ENCODE results near the gene RAD23A.
"Not testable (repeated sequence)": the region's sequence is repeated elsewhere in the genome, so short reads cannot be mapped to it uniquely, and the experiment has no call there.

Gene RAD23A

GRCh38 chr19:12955575-12955974, 9.9 kb downstream of the RAD23A start:
- not testable (repeated sequence) for DNase-seq (ENCODE audit: low spot score)

DNA sequence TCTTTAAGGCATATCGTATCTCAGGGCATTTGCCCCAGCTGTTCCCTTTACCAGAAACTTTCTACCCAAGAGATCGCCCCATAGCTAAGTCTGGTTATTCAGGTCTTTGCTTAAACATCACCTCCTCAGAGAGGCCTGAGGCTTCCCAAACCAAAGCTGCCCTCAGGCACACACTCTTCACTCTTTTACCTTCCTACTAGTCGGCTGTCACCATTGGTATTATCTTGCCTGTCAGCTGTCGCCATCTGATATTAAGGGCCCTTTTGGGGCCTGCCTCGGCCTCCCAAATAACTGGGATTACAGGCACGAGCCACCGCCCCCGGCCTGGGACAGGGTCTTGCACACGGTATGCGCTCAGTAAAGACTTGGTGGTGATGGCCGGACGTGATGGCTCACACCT, 10.3 kb downstream of the RAD23A start:
- no peak for DNase-seq (ENCODE audit: low spot score)

GRCh38 chr19:12956446-12957388, 11.1 kb downstream of the RAD23A start, which contains the start of gene GADD45GIP1:
GADD45GIP1 (minus strand) TSS chr19:12957223; CDS start chr19:12957212, 11 bp downstream.
- peak; percentile 90 for DNase-seq (ENCODE audit: low spot score)

- DNase-seq (ENCODE audit: low spot score) = not testable (repeated sequence)
These were observed 11.8 kb downstream of the RAD23A start for GRCh38 chr19:12957389-12957952.

GRCh38 chr19:12959481-12959880, 13.8 kb downstream of the RAD23A start:
- no peak for DNase-seq (ENCODE audit: low spot score)

GRCh38 chr19:12965017-12965811, 19.6 kb downstream of the RAD23A start:
- DNase-seq (ENCODE audit: low spot score) = peak; percentile 90

- no peak for DNase-seq (ENCODE audit: low spot score)
These were observed 20.1 kb downstream of the RAD23A start for GRCh38 chr19:12965812-12966135.

DNA sequence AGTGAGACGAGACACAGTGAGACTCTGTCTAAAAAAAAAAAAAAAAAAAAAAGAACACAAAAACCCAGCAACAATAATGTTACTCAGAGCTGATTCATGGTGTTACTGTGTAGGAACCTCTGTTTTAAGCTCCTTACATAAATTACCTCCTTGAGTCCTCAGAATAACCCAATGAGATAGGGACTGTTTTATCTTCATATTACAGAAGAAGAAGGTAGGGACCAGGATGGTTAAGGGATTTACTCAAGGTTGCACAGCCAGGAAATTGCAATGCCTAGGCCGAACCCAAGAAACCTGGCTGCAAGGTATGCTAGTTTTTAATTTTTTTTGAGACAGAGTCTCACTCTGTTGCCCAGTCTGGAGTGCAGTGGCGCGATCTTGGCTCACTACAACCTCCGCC, 22.2 kb downstream of the RAD23A start:
- no peak for DNase-seq (ENCODE audit: low spot score)

DNA sequence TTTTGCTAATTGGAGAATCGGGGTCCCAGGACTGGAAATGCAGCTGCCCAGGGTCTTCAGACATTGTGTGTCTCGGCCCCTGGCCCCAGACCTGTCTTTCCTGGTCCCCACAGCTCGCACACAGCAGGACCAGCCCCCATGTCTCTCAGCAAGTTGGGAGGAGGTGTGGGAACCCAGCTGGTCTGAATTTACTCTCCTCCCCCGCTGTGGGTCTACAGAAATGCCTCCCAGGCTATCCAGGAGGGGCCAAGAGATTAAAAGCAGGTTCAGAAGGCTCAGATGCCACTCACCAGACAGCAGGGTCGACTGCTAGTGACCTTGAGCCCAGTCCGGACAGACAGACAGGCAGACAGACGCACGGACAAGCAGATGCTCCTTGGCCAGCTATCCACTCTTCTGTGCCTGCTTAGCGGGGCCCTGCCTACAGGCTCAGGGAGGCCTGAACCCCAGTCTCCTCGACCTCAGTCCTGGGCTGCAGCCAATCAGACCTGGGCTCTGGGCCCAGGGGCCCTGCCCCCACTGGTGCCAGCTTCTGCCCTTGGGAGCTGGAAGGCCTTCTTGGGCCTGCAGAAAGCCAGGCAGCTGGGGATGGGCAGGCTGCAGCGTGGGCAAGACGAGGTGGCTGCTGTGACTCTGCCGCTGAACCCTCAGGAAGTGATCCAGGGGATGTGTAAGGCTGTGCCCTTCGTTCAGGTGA, 23.8 kb downstream of the RAD23A start, which contains the start of gene DAND5:
TSS of gene DAND5 (plus strand) at position 285 of the 697 bp plus-strand sequence. CDS start at position 370, 85 bp downstream.
- DNase-seq (ENCODE audit: low spot score) = no peak

GRCh38 chr19:12970070-12970820, 24.6 kb downstream of the RAD23A start:
- DNase-seq (ENCODE audit: low spot score) = no peak

- no peak for DNase-seq (ENCODE audit: low spot score)
These were observed 27.6 kb downstream of the RAD23A start for GRCh38 chr19:12973236-12973635.

GRCh38 chr19:12974301-12975220, 28.9 kb downstream of the RAD23A start:
- peak; percentile 65 for DNase-seq (ENCODE audit: low spot score)

DNA sequence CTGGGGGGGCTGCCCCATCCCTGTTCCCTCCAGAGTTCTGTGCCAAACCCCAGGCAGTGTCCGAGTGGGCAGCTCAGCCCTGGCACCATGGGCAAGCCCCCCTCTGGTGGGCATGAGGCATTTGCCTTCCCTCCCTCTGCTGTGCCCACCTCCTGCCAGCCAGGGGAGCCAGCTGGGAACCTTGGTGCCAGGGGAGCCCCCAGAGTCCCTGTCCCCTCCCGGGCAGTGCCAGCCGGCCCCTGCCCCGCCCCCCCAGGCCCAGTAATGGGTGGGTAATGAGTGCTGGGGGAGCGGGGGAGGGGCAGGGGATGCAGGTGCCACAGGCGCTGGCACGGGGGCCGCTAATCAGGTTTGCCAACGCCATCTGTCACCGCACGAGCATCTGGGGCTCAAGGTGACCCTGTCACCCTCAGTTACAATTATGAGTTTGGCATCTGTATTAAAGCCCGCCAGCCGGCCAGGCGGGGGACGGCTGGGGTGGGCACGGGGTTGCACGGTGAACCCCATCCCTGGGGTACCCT, 29.6 kb downstream of the RAD23A start:
- DNase-seq (ENCODE audit: low spot score) = no peak

GRCh38 chr19:12976109-12976508, 30.4 kb downstream of the RAD23A start:
- not testable (repeated sequence) for DNase-seq (ENCODE audit: low spot score)

- DNase-seq (ENCODE audit: low spot score) = no peak
These were observed 34.3 kb downstream of the RAD23A start for GRCh38 chr19:12979974-12980373.

DNA sequence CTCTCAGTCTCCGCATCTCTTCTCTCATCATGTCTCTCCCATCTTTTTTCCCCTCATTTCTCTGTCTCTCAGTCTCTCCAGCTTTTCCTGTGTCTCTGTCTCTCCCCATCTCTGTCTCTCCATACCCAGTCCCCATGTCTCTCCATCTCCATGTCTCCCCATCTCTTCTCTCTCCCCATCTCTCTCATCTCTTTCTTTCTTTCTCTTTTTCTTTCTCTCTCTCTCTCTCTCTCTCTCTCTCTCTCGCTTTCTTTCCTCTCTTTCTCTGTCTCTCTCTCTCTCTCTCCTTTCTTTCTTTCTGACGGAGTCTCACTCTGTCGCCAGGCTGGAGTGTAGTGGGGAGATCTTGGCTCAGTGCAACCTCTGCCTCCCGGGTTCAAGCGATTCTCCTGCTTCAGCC, 37.0 kb downstream of the RAD23A start:
- no peak for DNase-seq (ENCODE audit: low spot score)

DNA sequence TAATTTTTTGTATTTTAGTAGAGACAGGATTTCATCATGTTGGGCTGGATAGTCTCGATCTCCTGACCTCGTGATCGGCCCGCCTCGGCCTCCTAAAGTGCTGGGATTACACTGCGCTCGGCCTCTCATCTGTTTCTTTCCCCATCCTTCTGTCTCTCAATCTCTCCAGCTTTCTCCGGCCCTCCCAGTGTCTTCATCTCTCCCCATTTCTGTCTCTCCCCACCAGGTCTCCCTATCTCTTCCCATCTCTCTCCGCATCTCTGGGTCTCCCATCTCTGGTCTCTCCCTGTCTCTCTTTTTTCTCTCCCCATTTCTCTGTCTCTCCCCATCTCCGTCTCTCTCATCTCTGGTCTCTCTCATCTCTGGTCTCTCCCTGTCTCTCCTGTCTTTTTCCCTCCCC, 37.4 kb downstream of the RAD23A start:
- no peak for DNase-seq (ENCODE audit: low spot score)

DNA sequence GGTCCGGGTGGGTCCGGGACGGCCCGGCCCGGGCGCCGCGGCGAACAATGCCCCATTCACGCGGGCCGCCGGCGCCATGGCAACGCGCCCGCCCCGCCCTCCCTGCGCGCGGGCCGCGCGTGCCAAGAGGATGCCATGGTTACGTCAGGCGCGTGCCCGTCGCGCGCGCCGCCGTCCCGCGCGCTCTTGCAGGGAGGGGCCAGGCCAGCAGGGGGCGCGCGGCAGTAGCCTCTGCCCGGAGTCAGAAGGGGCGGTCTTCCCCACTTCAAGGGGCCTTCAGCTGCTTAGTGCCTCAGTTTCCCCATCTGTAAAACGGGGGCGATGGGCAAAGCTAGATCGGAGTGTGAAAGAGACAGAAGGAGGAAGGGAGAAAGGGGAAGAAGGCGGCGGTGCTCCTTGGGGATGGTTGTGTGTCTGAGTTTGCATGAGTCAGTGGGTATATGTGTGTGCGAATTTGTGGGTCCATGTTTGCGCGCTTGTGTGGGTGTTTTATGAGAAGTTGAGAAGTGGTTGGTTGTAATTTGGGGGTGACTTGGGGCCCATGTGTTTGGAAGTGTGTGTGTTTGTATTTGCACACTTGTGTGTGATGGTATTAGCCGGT, 38.0 kb downstream of the RAD23A start:
- DNase-seq (ENCODE audit: low spot score) = peak; percentile 96

GRCh38 chr19:12984143-12984627, 38.5 kb downstream of the RAD23A start:
- DNase-seq (ENCODE audit: low spot score) = no peak
